Hepatocyte (in vitro differentiated cells): ENCODE results near the gene RGS5.

Experiments used
- EZH2 ChIP-seq: fragments of 200-600 bp; sonication (generic); IDR thresholded peaks from 2 replicates; pipeline ENCODE4 v1.6.1; 2016; ENCODE audit warnings: antibody characterized with exemption, mild to moderate bottlenecking, borderline replicate concordance
- EZH2phosphoT487 ChIP-seq: fragments of 200-600 bp; sonication (generic); IDR thresholded peaks from one replicate; pipeline ENCODE4 v1.6.1; 2018; ENCODE audit warnings: antibody characterized with exemption, mild to moderate bottlenecking, low read depth, moderate library complexity; ENCODE audit not compliant: unreplicated experiment, severe bottlenecking
- TF ChIP-seq, protein P1 (sequence below): fragments of 200-600 bp; sonication (generic); IDR thresholded peaks from 2 replicates; pipeline ENCODE4 v1.5.1; 2016; ENCODE audit warnings: antibody characterized with exemption, mild to moderate bottlenecking; ENCODE audit not compliant: poor library complexity

DNA sequence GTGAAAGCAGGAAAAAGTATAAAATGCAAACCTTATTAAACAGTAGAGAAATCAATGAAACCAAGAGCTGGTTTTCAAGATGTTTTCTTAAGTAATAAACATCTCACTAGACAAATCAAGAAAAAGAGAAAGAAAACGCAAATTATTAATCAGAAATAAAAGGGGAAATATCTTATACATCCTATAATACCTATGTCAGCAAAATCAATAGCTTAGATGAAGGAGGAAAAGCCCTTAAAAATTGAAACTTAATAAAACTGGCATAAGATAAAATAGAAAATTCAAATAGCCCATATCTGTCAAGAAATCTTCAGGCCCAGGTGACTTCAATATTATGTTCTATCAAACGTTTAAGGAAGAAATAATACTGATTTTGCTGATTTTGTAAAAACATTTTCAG is 74.4 kb downstream of the RGS5 start:
- TF ChIP-seq, protein P1, sequence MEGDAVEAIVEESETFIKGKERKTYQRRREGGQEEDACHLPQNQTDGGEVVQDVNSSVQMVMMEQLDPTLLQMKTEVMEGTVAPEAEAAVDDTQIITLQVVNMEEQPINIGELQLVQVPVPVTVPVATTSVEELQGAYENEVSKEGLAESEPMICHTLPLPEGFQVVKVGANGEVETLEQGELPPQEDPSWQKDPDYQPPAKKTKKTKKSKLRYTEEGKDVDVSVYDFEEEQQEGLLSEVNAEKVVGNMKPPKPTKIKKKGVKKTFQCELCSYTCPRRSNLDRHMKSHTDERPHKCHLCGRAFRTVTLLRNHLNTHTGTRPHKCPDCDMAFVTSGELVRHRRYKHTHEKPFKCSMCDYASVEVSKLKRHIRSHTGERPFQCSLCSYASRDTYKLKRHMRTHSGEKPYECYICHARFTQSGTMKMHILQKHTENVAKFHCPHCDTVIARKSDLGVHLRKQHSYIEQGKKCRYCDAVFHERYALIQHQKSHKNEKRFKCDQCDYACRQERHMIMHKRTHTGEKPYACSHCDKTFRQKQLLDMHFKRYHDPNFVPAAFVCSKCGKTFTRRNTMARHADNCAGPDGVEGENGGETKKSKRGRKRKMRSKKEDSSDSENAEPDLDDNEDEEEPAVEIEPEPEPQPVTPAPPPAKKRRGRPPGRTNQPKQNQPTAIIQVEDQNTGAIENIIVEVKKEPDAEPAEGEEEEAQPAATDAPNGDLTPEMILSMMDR = no peak
- TF ChIP-seq EZH2 (no peak), EZH2phosphoT487 (no peak)
